Caki2 (cell line): ENCODE results near the gene STX8. TPM values are rescaled to one million over a fixed set of nuclear protein-coding genes. Genes with fewer than 3 reads are reported as not detected.

Source experiments
- DNase-seq: peaks from one replicate; pipeline ENCODE4 v3.0.0-alpha.2; 2015; ENCODE audit warnings: low read depth
- in situ Hi-C: cut with HindIII; loops from 2 replicates; pipeline ENCODE4 v1.10.0; 2016; ENCODE audit warnings: low sequenced_read_pairs, low pct_unique_long_range_greater_than_20kb, mixed read lengths
- total RNA-seq: library from RNA; depleted of rRNA; stranded (reverse); fragments of >200 nt; shearing (Covaris generic); gene quantifications from 2 replicates; pipeline ENCODE4 v1.2.3, GENCODE V29; 2014; ENCODE audit warnings: low replicate concordance

STX8 gene
- total RNA-seq, 1 experiment from 2014 or later = 34.0 TPM

- no peak for DNase-seq
- in situ Hi-C loops = no loop called here
Measured at GRCh38 chr17:9336817-9337216, 238.8 kb downstream of the STX8 start.

DNA sequence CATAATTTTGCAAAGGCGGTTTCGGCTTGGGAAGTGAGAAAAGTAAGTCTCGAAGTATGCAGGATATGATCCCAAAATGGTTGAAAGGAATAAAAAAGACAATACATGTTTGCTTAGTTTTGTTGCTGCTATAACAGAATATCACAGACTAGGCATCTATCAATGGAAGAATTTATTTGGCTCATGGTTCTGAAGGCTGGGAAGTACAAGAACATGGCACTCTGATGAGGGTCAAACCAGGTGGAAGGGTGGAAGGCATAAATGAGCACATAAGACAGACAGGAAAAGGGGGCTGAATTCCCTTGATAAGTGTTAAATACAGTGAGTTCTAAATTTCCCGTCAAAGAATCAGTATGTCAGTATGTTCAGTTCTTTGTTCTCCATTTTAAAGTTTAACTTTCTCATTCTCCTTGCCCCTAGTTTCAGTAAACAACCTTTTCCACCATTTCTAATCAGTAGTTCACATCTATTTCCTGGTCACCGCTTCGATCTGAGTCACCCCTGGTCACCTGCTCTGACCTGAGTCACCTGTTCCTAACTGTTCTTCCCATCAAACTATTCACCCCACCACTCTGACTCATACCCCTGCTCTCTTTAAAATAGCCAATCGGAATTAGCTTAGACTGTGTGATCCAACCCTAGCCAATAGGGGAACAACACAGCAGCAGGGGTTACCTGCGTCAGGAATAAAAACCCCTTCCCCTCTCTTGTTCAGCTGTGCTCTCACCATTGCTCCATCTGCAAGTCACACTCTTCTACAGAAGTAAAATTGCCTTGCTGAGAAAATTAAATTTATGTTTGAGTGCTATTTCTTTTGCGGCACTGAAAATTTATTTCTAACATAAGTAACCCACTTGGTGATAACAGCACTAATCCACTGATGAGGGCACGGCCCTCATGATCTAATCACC lies 240.8 kb downstream of the STX8 start:
- in situ Hi-C loops = no loop called here
- DNase-seq = peak; percentile 53

DNA sequence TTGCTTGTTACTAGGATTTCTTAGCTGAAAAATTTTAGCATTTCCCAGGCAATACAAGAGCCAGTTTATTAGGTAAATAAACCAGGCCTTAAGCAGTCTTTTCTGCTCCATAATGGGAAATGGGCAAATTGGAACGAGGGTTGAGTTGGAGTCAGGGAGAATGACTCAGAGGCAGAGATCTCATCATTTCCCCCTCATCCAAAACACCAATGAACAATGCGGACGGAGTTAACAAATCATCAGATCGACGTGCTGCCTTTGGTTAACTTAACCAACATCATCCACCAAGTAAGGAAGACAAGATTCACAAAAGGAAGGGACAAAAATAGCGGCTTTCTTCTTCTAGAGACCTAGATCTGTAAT lies 243.5 kb downstream of the STX8 start:
- in situ Hi-C loops = no loop called here
- no peak for DNase-seq

DNA sequence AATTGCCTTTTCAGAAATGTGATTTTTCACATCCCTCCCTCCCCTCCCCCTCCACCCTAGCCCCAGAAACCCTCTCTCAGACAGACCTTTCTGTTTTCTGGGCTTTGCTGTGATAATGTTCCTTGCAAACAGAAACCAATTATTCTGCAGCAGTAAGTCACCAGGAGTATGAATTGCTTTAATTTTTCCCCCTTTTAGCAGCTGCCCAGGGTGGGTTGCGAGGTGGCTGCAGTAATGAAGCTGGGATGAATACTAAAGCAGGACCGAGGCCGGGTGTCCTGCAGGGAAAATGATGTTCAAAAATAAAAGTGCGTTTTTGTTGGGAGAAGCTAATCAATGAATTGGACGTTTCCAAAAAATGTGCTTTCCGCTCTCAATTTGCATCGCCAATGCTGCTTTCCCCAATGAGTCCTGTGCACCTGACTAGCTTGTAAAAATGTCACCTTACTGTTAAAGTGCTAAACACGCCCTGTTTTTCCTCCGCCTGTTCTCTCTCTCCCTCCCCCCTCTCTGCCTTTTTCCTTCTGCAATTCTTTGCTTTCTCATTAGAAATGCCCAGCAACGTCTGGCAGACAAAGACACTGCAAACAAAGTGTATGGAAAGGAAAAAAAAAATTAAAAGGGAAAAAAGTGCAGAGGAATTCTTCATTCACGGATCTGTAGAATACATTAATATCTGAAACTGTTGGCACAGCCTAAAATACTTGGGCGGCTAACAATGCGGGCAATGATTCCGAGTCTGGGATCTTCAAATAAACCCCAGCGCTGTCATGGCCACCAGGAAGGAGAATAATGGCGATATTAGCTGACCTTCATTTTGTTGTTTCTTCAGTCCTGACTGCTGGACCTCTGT lies 244.1 kb downstream of the STX8 start:
- DNase-seq = no peak
- in situ Hi-C loops = no loop called here

- no peak for DNase-seq
- in situ Hi-C loops = no loop called here
Measured at GRCh38 chr17:9330611-9331271, 244.9 kb downstream of the STX8 start.

DNA sequence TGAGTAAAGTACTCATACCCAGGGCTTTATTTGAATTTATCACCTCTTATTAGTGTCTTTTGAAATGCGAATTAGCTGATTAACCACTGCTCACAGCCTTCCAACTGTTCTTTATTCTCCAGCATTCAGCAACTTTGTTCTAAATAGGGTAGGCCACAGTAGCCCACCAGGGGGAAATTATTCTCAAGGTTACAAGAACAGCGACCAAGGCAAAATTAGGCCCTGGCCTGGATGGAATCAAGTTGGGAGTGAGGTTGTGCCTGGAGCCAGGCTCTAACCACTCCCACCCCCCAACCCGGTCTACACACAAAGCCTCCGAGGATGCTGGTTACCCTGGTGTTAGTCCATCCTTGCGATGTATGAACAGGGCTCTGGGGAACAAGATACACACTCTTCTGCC lies 245.5 kb downstream of the STX8 start:
- no peak for DNase-seq
- in situ Hi-C loops = no loop called here

GRCh38 chr17:9329251-9329921 lies 246.2 kb downstream of the STX8 start:
- DNase-seq = no peak
- in situ Hi-C loops = no loop called here

GRCh38 chr17:9324864-9325263 lies 250.8 kb downstream of the STX8 start:
- DNase-seq = no peak
- in situ Hi-C loops = no loop called here

DNA sequence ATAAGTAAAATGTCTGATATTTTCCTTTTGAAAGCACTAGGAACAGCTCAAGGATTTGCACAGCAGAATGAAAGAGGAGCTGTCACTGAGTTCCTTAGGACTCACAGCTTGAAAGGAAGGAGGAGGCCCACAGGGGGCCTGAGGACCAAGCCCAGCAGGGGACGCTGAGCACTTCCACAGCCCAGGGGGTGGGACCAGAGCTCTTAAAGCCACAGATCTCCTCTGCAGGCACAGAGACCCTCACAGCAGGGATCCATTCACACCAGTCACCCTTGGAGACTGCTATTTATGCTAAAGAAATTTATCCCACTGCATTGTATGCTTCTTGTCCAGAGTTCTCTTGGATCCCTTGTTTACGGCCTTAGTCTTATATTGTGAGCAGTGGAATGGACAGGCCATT lies 253.3 kb downstream of the STX8 start:
- DNase-seq = no peak
- in situ Hi-C loops = no loop called here

DNA sequence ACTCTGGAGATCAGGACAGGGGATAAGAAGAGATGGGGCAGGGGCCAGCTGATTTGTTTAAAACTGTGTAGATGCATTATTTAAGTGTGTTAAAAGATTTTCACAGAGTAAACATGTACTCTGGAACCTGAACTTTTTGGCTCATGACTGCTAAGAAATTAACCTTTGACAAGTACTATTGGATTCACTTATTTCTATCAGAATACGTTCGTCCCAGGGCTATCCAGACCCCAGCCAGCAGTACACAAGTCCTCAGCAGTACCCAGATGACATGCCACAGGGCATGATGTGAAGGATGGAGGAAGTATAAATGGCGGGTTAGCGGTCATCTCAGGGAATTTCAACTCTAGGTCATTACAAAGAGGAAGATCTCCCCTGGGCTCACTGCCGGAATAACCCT lies 253.7 kb downstream of the STX8 start:
- DNase-seq = no peak
- in situ Hi-C loops = no loop called here

DNA sequence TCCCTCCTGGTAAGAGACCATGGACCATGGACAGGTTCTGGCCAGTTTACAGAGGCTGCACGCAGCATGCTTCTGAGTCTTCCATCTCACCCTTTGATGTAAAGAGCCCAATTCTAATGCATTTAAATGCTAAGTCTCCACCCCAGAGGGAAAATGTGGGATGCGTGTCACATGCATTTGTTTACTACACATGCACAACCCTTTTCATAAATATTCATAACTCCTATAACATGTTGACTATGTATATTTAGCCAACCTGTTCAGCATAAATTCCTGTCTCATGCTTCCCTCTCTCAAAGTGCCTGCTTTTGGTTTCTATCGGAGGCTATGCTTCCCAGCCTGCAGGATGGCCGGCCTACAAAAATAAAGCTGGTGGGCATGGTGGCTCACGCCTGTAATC lies 260.3 kb downstream of the STX8 start:
- no peak for DNase-seq
- in situ Hi-C loops = no loop called here

DNA sequence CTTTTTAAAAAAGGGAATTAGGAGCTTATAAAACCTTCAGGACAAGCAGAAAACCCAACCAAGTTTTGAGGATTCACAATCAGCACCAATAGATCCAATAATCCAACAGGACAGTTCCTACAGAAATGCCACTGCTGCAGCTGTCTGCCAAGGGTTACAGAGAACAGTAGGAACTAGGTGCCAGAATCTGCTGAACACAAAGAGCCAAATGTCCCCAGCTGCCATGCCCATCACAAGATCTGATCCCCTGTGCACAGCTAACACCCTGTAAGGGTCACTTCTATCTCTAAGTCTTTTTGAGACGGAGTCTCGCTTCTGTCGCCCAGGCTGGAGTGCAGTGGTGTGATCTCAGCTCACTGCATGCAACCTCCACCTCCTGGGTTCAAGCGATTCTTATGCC lies 262.3 kb downstream of the STX8 start:
- in situ Hi-C loops = no loop called here

GRCh38 chr17:9309216-9309615 lies 266.4 kb downstream of the STX8 start:
- in situ Hi-C loops = no loop called here
- DNase-seq = no peak

More for the DNA sequence above, 262.3 kb downstream of the STX8 start:
- no peak for DNase-seq

- in situ Hi-C loops = no loop called here
- DNase-seq = no peak
Measured at GRCh38 chr17:9308069-9308468, 267.6 kb downstream of the STX8 start.

GRCh38 chr17:9307313-9307998 lies 268.2 kb downstream of the STX8 start:
- DNase-seq = no peak
- in situ Hi-C loops = no loop called here

GRCh38 chr17:9306086-9306485 lies 269.5 kb downstream of the STX8 start:
- no peak for DNase-seq
- in situ Hi-C loops = no loop called here

GRCh38 chr17:9299695-9300094 lies 275.9 kb downstream of the STX8 start:
- in situ Hi-C loops = no loop called here
- no peak for DNase-seq

GRCh38 chr17:9298776-9299295 lies 276.8 kb downstream of the STX8 start:
- no peak for DNase-seq
- in situ Hi-C loops = no loop called here
